Fibroblast of the aortic adventitia (primary cell): Measurements from ENCODE around the gene SERPINB7. TPM values are rescaled to one million over a fixed set of nuclear protein-coding genes. Genes with fewer than 3 reads are reported as not detected.

Source experiments
- DNase-seq: peaks from one replicate; pipeline ENCODE4 v3.0.0-alpha.2; 2010; ENCODE audit warnings: low read depth
- H3K4me3 ChIP-seq: 2 replicates; pipeline ENCODE4 v1.5.1; 2011; ENCODE audit warnings: low read depth, mild to moderate bottlenecking, control low read depth, low read length, moderate library complexity
- CTCF ChIP-seq: IDR thresholded peaks from 2 replicates; pipeline ENCODE4 v1.5.1; 2011; ENCODE audit warnings: mild to moderate bottlenecking, low read length, control low read depth, inconsistent platforms; ENCODE audit not compliant: insufficient read depth
- total RNA-seq: library from RNA; depleted of rRNA; stranded (reverse); fragments of >200 nt; gene quantifications from 2 replicates; pipeline ENCODE4 v1.2.3, GENCODE V29; 2012; ENCODE audit warnings: low replicate concordance

Gene SERPINB7
- total RNA-seq, 1 donor = 0.27 TPM

- no peak for TF ChIP-seq CTCF
- no peak overlapping the region for H3K4me3 ChIP-seq
- no peak for DNase-seq
These were observed 75.4 kb downstream of the SERPINB7 start for GRCh38 chr18:63850636-63851035.

Other genes with a start within 250 kb of the SERPINB7 start
- not detected in 2 replicates for gene SERPINB12, start 233.0 kb upstream of the SERPINB7 start, total RNA-seq
- not detected in 2 replicates for gene SERPINB13, start 188.1 kb upstream of the SERPINB7 start, total RNA-seq
- not detected in 2 replicates for gene SERPINB4, start 131.2 kb upstream of the SERPINB7 start, total RNA-seq
- gene SERPINB3, start 113.5 kb upstream of the SERPINB7 start, total RNA-seq = not detected in 2 replicates
- gene SERPINB11, start 72.5 kb upstream of the SERPINB7 start, total RNA-seq = not detected in 2 replicates
- gene SERPINB2, start 112.3 kb downstream of the SERPINB7 start, total RNA-seq = 13.9 and 67.6 TPM in 2 replicates
- gene SERPINB10, start 132.5 kb downstream of the SERPINB7 start, total RNA-seq = not detected in 2 replicates
- gene HMSD, start 173.9 kb downstream of the SERPINB7 start, total RNA-seq = 0.09 and 0.90 TPM in 2 replicates
- gene SERPINB8, start 194.7 kb downstream of the SERPINB7 start, total RNA-seq = 14.8 and 18.9 TPM in 2 replicates